Lower leg skin (tissue), 4 donors: Measurements from ENCODE around the gene PRPF18. TPM values are rescaled to one million over a fixed set of nuclear protein-coding genes. Genes with fewer than 3 reads are reported as not detected.

ENCODE experiments used
- DNase-seq, 2 donors: peaks; one replicate each; pipeline ENCODE4 v3.0.0-alpha.2; 2019; ENCODE audit warnings: low spot score in 2 of 2
- H3K4me3 ChIP-seq: fragments of 200-600 bp; sonication (generic); 2 replicates; pipeline ENCODE4 v1.5.1; 2017; ENCODE audit warnings: mild to moderate bottlenecking, low read depth; ENCODE audit not compliant: poor library complexity, severe bottlenecking
- CTCF ChIP-seq, 3 donors: fragments of 450-650 bp; IDR thresholded peaks; one replicate each; pipeline ENCODE4 v1.5.1; 2016; ENCODE audit warnings: antibody characterized with exemption in 3 of 3, mild to moderate bottlenecking in 3 of 3, moderate library complexity in 2 of 3
- POLR2A ChIP-seq, 2 donors: fragments of 450-650 bp; IDR thresholded peaks; one replicate each; pipeline ENCODE4 v1.6.1; 2016 to 2017; ENCODE audit warnings: antibody characterized with exemption in 2 of 2, mild to moderate bottlenecking in 1 of 2, moderate library complexity in 1 of 2
- WGBS, 2 donors: methylation state at CpG; one replicate each; pipeline ENCODE4 v1.1.5; 2018; 5-methylcytosine and 5-hydroxymethylcytosine counted together
- intact Hi-C: fragments of 100-400 bp; cut with DNase I; formaldehyde crosslinking; loops from one replicate; pipeline ENCODE4 v1.15.0; 2023; ENCODE audit warnings: low total_unique reads
- total RNA-seq, 4 donors: library from RNA; depleted of rRNA; stranded (reverse); fragments of >200 nt; gene quantifications; one replicate each; pipeline ENCODE4 v1.1.0, GENCODE V29; 2016

The PRPF18 gene
- total RNA-seq, 4 donors from 2014 or later: 24.4 to 31.7 (median 29.6) TPM

GRCh38 chr10:13658871-13659685, 72.3 kb downstream of the PRPF18 start:
- WGBS, 2 donors: 81 to 94% methylated on average over 18 to 21 of the region's 21 CpGs
- no peak for TF ChIP-seq CTCF (IDR thresholded peaks at IDR 0.05)
- no peak for TF ChIP-seq POLR2A (IDR thresholded peaks at IDR 0.05)
- H3K4me3 ChIP-seq: no peak overlapping the region
- no peak for DNase-seq
- intact Hi-C loops: no loop called here

GRCh38 chr10:13659887-13660550, 73.3 kb downstream of the PRPF18 start:
- H3K4me3 ChIP-seq: no peak overlapping the region
- peak; percentile 51 to 91 for DNase-seq
- intact Hi-C loops: loop anchor here (5.0 kb wide), 1 partner anchor 117 kb away; no protein-coding TSS in a partner anchor
- 15 to 21% methylated on average over 19 of the region's 19 CpGs for WGBS, 2 donors
- TF ChIP-seq CTCF (IDR thresholded peaks at IDR 0.05): peak in 2 of 3 donors; percentile 18 to 89
- TF ChIP-seq POLR2A (IDR thresholded peaks at IDR 0.05): no peak

- TF ChIP-seq POLR2A (IDR thresholded peaks at IDR 0.05) (no peak), CTCF (IDR thresholded peaks at IDR 0.05) (no peak)
- 24 to 44% methylated on average over 7 of the region's 7 CpGs for WGBS, 2 donors
- no peak overlapping the region for H3K4me3 ChIP-seq
- intact Hi-C loops: loop anchor here (5.0 kb wide), 1 partner anchor 117 kb away; no protein-coding TSS in a partner anchor
- peak in 1 of 2 donors; percentile 40 for DNase-seq
Measured at GRCh38 chr10:13660551-13660920, 73.8 kb downstream of the PRPF18 start.

DNA sequence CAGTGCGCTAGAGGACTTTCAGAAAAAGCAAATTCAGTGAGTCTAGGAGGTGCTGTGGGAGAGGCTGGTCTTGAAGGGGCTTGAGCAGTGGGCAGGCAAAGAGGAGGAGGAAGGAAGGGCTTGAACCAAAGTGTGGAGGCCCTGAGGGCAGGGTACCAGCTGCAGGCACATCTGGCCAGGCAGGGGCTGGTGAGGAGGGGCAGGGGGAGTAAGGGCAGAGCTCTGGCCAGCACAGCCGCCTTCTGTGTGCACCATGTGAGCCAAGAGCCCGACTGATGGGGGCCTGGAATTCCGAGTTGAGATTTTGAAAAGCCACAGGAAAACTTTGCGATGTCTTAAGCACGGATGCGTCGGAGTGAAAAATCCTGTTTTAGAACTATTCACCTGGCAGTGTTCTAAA, 74.5 kb downstream of the PRPF18 start:
- H3K4me3 ChIP-seq: no peak overlapping the region
- DNase-seq: no peak
- 37 to 46% methylated on average over 8 of the region's 8 CpGs for WGBS, 2 donors
- intact Hi-C loops: loop anchor here (5.0 kb wide), 1 partner anchor 116 kb away; no protein-coding TSS in a partner anchor
- TF ChIP-seq CTCF (IDR thresholded peaks at IDR 0.05) (no peak), POLR2A (IDR thresholded peaks at IDR 0.05) (no peak)

GRCh38 chr10:13665516-13666262, 78.9 kb downstream of the PRPF18 start:
- TF ChIP-seq CTCF (IDR thresholded peaks at IDR 0.05) (no peak), POLR2A (IDR thresholded peaks at IDR 0.05) (no peak)
- 95% methylated on average over 20 of the region's 20 CpGs for WGBS, 2 donors
- DNase-seq: peak in 1 of 2 donors; percentile 76
- H3K4me3 ChIP-seq: no peak overlapping the region
- intact Hi-C loops: no loop called here
